Smooth muscle cell of the brain vasculature (primary cell): Measurements from ENCODE around the gene SNX21.
"Not testable (repeated sequence)": the region's sequence is repeated elsewhere in the genome, so short reads cannot be mapped to it uniquely, and the experiment has no call there.

ENCODE experiments used
- DNase-seq: peaks from one replicate; pipeline ENCODE4 v3.0.0-alpha.2; 2012; ENCODE audit warnings: low read depth, low spot score

The SNX21 gene

DNA sequence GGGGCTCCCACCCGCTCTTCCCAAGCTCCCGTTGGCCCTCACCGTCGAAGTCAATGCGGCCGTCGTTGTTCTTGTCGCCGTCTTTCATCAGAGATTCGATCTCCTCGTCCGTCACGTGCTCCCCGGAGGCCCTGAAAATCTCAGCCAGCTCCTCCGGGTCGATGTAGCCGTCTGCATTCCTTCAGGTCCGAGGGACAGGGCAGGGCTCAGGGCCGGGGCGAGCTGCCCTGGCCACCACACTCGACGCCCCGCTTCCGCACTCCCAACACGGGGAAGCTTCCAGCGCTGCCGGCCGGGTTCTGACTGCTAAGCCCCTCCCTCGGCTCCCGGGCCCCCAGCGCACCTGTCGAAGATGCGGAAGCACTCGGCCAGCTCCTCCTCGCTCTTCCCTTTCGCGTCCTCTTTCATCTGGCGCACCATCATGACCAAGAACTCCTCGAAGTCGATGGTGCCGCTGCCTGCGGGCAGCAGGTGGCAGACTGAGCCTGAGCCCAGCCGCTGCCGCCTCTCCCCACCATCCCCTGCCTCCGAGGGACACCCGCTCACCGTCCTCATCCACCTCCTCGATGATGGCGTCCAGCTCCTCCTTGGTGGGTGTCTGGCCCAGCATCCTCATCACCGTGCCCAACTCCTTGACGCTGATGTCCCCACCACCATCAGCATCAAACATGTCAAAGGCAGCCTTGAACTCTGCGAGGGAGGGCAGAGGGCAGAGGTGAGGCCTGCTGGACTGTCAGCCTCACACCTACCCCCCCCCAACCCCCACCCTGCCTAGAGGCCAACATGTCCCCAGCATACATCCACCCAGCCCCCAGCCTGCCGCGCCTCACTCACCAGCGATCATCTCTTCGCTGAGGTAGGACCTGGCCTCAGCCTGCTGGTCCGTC, 9.4 kb upstream of the SNX21 start:
- no peak for DNase-seq

DNA sequence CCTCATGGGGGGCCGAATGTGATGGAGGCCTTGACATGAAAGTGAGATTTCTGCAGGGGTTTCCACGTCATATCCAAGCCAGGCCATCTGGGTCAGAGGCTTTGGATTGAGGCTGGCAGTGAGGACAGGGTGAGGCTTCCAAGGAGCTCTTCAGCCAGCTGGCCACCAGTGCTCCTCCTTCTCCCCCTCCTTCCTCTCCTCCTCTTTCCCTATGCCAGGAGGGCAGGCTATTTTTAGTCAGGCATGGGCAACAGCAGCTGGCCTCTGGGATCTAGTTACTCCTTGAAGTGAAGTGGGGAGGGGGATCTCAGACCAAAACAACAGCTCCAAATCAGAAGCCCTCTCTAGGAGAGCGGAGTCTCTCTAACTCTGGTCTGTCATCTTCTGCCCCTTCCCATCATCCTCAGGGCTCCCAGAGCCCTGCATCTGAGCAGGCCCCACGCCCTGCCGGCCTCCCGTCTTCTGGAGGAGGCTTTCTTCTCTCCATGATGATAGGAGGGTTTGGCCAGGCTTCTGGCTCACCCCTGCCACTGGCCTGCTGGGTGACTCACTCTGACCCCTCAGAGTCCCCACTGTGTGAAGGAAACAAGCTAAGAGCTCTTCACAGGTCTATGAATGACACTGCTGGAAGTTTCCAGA, 7.1 kb upstream of the SNX21 start:
- peak; percentile 65 for DNase-seq

DNA sequence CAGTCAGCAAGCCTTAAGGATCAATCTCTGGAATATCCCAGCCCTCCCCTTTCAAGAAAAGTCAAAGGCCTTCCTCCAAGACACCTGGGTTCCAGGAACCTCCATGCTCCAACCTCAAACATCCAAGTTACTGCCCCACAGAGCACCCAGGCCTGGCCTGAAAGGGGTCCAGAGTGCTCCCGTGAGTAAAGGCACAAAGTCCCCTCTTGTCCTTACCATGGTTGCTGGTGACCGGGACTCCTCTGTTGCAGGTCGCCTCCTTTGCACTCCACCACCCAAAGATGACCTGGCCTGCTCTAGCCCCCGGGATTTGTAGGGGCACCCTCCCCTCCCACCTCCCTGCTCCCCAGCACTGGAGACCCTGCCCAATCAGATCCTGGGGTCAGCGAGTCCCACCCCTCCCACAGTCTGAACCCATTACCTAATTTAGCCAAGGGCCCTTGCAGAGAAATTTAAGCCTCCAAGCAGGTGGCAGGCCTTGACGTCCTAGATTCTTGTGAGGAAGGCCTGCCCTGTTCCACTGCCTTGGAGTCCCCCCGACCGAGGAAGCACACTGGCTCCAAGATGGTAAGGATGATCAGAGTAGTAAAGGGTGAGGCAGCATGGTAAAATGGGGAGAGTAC, 6.5 kb upstream of the SNX21 start, which contains the start of gene TNNC2:
Gene TNNC2 (minus strand): TSS at position 283 of the 623 bp plus-strand sequence. CDS start 64 bp downstream, at position 219.
- no peak for DNase-seq

GRCh38 chr20:45827712-45828111, 5.9 kb upstream of the SNX21 start:
- DNase-seq = no peak

DNA sequence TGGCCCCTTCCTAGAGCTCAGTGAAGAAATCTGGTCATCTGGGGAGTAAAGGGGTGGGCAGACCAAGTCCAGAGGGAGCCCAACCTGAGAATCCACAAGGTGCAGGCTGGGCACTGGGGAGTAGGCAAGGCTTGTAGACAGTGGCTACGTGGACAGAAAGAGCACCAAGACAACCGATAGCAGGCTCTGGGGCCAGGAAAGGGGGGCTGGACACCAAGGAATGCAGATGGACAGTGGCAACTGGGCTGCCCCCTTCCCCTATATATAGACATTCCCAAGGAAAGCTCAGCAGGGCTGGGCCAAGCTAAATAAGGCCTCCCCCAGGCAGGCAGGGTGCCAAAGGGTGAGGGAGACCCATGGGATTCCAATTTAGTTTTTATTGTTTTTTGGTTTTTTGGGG, 5.0 kb upstream of the SNX21 start:
- DNase-seq = no peak

GRCh38 chr20:45829673-45830106, 3.9 kb upstream of the SNX21 start:
- not testable (repeated sequence) for DNase-seq

DNA sequence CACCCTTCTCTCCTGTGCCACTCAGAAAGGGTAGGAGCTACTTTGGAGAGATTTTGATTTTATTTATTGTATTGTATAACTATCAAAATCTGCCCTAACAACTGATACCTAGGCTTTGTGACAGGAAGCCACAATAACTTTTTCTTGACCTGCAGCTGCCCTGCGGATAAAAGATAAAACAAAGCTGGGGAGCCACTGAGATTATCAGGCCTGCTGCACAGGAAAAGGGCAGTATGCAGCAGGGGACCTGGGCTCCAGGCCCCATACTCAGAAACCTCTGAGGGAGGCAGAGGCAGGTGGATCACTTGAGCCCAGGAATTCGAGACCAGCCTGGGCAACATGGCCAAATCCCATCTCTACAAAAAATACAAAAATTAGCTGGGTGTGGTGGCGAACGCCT, 980 bp upstream of the SNX21 start:
- no peak for DNase-seq

DNA sequence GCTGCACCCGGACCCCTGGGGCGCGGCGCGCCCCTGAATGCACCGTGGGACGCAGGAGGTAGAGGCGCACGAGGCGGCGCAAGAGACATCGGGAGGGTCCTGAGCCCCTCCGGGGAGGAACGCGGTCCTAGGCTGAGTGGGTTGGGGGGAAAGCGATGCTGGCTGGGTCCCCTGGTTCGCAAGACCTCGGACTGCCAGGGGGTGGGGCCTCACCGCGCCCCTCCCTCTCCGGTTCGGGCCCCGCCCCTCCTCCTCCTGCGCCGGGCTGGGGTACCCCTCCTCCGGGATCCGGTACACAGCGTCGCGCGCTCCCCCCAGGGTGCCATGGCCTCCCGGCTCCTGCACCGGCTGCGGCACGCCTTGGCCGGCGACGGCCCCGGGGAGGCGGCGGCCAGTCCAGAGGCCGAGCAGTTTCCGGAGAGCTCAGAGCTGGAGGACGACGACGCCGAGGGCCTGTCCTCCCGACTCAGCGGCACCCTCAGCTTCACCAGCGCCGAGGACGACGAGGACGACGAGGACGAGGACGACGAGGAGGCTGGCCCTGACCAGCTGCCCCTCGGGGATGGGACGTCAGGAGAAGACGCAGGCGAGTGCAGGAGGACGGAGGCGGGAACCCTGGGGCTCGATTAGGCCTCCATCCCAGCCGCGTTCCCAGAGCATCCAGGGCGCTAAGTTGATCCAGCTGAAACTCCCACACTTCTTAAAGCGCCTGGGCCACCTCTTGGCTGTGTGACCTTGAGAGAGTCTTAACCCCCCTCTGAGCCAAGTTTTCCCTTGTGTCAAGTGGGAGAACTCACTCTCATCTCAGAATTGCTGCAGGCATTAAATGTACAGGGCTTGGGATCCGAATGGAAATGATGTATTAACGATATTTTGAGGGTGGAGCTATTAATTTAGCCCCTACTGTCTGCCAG, 541 bp downstream of the SNX21 start:
- DNase-seq = no peak

- no peak for DNase-seq
Measured at GRCh38 chr20:45834797-45835161, 1.2 kb downstream of the SNX21 start.

GRCh38 chr20:45835329-45835765, 1.7 kb downstream of the SNX21 start:
- DNase-seq = no peak

GRCh38 chr20:45835825-45836224, 2.2 kb downstream of the SNX21 start:
- DNase-seq = no peak

- no peak for DNase-seq
Measured at GRCh38 chr20:45836841-45837240, 3.2 kb downstream of the SNX21 start.

DNA sequence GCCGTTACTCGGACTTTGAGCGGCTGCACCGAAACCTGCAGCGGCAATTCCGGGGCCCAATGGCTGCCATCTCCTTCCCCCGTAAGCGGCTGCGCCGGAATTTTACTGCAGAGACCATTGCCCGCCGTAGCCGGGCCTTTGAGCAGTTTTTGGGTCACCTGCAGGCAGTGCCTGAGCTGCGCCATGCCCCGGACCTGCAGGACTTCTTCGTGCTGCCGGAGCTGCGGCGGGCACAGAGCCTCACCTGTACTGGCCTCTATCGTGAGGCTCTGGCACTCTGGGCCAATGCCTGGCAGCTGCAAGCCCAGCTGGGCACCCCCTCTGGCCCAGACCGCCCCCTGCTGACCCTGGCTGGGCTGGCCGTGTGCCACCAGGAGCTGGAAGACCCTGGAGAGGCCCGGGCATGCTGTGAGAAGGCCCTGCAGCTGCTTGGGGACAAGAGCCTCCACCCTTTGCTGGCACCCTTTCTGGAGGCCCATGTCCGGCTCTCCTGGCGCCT, 7.2 kb downstream of the SNX21 start:
- no peak for DNase-seq

DNA sequence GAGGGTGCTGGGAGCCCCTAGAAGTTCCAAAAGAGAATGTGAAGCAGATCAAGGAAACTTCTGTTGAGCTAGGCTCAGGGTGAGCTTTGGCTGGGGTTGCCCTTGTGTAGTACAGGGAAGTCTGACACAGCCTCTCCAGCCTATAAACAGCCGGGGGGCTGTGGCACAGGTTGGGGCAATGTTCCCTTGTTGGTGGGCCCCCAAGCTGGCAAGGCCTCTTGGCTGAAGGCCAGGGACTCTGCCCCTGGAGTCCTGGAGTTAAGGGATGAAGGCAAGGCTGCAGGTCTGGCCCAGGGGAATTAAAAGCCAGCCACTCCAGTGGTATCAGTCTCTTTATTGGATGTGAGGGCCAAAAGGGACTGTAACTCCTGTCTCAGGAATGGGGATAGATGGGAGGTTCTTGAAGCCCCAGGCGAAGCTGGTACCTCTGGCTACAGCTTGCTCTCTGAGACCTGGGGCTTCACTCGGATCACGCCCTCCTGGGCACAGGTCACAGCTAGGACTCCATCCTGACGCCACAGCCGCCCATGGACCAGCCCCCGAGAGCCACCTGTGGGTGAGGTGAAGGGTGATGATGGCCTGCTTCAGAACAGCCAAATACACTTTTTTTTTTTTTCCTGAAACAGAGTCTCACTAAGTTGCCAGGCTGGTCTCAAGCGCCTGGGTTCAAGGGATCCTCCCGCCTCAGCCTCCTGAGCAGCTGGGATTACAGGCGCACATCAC, 8.0 kb downstream of the SNX21 start:
- no peak for DNase-seq

- no peak for DNase-seq
Measured at GRCh38 chr20:45842169-45842812, 8.7 kb downstream of the SNX21 start.

DNA sequence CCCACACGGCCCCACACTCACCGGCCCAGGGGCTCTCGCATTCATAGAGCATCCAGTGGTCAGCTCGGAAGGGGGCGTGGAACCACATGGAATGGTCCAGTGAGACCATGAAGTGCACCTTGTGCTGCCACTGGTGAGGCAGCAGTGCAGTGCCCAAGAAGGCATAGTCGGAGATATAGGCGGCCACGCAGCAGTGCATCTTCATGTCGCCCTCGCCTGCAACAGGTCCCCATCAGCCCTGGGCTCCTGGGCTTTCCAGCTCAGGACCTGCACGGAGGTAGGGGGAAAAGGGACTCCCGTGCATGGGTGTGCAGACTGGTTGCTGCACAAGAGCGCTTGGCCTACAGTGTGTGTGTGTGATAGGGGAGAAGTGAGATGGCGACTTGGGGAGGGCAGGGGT, 9.9 kb downstream of the SNX21 start:
- no peak for DNase-seq

DNA sequence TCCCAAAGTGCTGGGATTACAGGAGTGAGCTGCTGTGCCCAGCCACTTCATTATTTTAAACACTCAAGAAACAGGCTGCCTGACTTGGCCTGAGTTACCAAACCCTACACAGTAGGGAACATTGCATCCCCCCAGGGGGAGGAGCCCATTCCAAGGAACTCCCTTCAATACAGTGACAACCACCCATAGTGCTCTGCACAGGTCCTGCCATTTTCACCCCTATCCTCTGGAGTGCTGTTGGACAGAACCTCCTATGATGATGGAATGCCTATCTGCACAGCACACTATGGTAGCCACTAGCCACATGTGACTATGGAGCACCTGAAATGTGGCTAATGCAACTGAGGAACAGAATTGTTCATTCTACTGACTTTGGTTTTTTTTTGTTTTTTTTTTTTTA, 11.9 kb downstream of the SNX21 start:
- no peak for DNase-seq

DNA sequence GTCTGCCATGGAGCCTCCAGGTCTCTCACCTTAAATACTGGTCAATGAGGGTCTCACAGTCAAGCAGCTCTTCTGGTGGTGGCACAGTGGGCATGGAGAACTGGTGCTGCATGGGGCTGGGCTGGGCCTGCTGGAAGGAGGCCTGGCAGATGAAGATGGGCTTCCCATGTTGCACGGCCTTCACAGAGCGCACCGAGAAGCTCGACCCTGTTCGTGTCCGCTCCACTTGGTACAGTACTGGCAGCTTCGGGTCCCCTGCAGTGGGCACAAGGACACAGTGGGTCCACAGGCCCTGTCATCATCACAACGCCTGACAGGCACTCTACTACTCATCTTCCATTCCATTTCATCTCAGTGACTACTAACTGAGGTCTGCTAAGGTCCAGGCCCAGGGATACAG, 14.8 kb downstream of the SNX21 start:
- DNase-seq = no peak

GRCh38 chr20:45848969-45849582, 15.5 kb downstream of the SNX21 start:
- no peak for DNase-seq

GRCh38 chr20:45850238-45850637, 16.6 kb downstream of the SNX21 start:
- DNase-seq = no peak
